Activated CD8-positive, alpha-beta memory T cell treated with anti-CD3 and anti-CD28 coated beads, Interleukin-2, amount 50 U/mL, for 24 hours (primary cell): ENCODE data around the gene PLAC1.

Experiments used
- DNase-seq: peaks from one replicate; pipeline ENCODE4 v3.0.0-alpha.2; 2020; ENCODE audit errors: extremely low read depth

The PLAC1 gene

DNA sequence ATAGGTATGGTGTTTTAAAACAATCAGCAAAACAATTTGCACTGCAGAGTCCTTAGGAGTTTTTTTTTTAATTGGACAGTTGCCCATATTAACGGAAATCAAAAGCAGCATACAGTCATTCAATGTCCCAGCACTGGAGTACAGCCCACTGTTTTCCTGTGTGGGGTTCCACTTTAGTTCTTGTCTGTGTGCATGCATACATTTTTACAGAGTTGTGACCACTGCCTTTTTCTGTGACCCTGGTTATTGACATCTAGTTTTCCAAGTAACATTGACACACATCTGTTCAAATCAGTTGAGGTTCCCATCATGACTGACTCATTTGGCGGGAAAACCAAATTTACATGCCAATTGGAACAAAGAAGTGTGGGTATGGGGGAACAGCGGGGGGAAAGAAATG is 115.0 kb downstream of the PLAC1 start:
- DNase-seq = no peak

DNA sequence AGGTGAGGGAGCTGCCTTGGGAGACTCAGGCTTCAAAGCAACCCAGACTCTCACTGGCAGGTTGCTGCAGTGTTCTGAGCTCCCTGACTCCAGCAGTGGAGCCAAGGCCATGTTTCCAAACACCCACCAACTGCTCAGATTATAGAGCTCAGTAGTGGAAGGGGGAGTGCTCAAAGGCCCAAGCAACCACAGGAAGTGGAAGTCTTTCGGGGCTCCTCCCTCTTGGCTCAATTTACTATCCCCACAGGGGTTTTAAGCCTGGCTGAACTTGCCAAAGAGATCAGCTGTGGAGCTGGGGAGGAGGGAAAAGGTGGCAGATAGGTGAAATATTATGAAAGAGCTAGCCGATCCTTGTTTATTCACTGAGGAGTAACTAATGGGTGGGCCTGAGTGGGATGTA is 115.8 kb downstream of the PLAC1 start:
- DNase-seq = no peak

DNA sequence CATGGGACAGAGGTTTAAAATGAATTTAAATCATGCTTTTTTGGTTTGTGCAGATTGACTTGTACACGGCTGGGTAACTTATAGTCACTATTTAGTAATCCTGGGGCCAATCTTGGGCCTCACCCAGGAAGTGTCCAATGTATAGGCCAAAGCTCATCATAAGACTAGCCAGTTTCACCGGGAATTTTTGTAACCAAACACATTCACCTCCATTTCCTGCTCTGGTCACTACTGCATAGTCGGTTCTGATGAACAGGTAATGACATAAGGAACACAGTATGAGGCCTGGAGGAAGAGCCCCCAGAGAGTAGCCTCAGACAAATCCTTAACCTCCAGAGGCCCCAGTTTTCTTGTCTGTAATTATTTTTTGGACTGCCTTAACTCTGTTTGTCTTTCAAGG is 116.4 kb downstream of the PLAC1 start:
- no peak for DNase-seq

DNA sequence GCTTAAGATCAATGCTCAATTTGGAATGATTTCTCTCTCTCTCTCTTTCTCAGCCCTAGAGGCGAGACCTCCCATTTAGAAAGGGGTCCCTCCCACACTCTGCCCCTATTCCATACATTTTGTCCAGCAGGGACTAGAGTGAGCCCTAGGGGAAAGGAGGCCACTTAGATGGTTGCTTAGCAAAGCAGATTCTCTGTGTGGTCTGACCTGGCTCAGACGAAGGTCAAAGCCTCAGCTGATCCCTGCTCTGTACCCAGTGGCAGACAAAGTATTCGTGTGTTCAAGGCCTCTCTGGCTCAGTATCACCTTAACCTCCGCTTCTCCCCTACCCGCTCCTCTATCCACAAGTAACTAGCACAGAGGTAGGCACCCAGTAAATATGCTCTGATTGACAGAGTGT is 120.0 kb downstream of the PLAC1 start:
- DNase-seq = no peak

DNA sequence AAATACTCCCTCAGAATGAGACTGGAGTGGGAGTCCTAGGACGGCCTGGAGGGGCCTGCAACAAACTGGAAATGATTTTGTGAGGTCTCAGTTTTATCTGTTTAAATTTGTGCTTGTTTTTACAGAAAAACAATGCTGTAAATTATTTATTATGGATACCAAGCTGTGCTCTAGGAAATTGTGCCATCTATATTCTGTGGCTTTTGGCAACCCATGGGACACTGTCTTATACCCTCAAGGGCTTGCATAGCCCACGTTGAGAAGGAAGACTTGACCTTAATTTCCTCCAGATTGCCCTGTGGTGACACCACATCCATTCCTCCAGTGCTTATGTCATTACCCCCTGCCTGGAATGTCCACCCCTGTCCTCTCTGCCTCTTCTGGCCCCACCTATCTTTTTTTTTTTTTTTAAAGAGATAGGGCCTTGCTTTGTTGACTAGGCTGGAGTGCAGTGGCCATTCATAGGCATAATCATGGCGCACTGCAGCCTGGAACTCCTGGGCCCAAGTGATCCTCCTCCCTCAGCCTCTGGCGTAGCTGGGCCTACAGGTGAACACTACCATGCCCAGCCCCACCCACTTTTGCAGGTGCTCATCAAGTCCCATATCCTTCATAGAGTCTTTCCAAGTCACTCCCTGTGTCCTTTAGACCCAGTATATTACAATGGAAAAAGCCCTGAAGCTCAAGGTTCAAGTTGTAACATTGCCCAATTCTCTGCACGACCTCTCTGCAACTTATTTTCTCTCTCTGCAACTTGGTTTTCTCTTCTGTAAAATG is 120.9 kb downstream of the PLAC1 start:
- no peak for DNase-seq

DNA sequence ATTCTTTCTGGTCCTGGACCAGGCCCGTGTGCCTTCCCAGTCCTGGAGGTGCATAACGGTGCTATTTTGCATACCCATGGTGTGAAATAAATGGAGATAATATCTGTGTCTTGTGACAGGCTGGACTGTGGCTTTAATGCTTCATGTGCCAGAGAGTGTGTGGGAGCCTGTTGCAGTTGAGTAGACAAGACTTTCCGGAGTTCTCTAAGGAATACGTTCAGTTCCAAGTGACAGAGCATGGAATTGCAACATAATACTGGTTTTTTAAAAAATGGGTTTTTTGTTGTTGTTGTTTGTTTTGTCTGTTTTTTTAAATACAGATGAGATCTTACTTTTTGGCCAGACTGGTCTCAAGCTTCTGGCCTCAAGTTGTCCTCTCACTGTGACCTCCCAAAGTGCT is 124.3 kb downstream of the PLAC1 start:
- no peak for DNase-seq

DNA sequence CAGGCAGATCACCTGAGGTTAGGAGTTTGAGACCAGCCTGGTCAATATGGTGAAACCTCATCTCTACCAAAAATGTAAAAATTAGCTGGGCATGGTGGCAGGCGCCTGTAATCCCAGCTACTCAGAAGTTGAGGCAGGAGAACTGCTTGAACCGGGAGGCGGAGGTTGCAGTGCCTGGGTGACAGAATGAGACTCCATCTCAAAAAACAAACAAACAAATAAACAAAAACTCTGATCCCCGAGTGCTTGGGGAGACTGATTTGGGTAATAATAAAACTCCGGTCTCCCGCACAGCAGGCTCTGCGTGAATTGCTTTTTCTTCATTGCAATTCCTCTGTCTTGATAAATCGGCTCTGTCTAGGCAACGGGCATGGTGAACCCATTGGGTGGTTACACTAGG is 124.9 kb downstream of the PLAC1 start:
- no peak for DNase-seq

DNA sequence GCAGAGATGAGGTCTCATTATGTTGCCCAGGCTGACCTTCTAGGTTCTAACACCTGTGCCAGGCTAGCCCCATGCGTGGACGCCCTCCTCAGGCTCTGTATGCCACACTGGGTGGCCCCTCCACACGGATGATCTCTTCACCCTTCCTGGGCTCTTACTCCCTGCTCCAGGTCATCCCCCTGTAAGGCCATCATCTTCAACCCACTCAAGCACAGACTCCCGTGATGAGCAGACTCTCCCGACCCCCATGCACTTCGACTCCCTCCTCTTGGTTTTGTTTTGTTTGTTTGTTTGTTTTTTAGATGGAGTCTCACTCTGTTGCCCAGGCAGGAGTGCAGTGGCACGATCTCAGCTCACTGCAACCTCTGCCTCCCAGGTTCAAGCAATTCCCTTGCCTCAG is 127.4 kb downstream of the PLAC1 start:
- DNase-seq = no peak

DNA sequence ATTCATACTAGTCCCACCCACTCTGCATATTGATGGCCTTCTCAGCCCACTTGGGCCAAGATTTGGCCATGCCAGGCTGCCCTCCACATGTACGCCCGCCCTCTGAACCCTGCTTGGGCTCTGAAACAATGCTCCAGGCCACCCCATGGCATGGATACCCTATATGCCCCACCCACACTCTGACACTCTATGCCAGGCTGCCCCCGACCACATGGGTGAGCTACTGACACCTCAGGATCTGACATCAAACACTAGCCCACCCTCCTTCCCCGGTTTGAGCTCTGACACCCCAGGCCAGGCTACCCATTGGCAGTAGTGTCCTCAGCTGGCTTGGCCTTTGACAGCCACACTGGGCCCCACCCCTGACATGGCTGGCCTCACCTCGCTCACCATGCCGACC is 128.8 kb downstream of the PLAC1 start:
- no peak for DNase-seq

DNA sequence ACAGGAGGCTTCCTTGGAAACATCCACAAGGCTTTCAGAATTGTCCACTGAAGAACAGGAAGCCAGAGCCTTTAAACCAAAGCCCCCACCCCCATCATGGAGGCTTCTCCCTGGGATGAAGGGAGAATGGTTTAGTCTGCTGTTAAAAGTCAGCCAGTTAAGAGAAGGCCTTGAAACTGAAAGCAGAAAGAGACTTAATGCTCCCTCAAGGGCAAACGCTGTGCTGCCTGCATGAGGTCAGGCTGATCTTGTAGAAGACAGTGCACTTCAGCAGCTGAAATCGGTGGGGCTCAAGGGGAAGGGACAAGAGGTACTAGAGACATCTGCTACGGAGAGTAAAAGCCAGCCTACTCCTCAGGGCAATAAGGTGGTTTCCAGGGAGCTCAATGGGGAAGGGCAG is 129.3 kb downstream of the PLAC1 start:
- no peak for DNase-seq

DNA sequence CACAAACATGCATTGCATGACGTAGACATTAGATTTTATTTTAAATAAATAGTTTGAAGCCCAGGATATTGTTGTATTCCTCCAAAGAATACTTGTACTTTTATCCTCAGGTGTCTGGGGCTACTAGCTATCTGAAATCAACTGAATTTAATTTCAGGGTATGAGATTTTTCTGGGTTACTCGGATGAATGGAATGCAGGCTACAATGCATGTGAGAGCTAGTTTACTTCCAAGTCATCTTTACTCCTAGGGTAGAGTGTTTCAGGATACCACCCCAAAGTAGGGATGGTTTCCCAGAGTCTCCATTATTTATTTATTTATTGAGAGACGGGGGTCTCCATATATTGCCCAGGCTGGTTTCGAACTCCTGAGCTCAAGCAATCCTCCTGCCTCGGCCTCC is 131.9 kb downstream of the PLAC1 start:
- no peak for DNase-seq

DNA sequence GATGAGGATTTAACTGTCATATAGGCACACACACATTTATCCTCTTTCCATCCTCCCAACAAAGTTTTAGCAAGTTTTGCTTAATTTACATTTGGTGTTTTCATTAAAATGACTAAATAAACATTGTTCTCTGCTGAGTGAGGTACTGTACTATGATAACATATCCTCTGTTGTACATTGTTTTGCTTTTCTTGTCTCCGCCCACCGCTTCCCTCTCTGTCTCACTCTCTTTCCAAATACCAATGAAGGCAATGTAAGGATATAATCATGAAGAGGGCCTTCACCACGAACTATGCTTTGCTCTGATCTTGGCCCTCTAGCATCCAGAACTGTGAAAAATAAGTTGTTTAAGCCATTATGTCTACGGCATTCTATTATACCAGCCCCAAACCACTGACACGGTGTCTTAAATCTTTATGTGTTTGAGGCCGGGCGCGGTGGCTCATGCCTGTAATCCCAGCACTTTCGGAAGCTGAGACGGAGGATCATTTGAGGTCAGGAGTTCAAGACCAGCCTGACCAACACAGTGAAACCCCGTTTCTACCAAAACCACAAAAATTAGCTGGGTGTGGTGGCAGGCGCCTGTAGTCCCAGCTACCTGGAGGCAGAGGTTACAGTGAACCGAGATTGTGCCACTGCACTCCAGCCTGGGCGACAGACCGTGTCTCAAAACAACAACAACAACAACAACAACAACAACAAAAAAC is 133.0 kb downstream of the PLAC1 start:
- no peak for DNase-seq

DNA sequence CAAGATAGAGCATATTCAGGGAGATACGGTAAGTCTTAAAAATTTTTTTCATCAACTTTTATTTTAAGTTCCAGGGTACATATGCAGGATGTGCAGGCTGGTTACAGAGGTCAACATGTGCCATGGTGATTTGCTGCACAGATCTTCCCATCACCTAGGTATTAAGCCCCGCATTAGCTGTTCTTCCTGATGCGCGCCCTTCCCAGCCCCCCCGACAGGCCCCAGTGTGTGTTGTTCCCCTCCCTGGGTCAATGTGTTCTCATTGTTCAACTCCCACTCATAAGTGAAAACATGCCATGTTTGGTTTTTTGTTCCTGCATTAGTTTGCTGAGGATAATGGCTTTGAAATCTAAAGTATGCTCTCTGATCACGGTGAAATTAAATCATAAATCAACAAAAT is 134.1 kb downstream of the PLAC1 start:
- no peak for DNase-seq

DNA sequence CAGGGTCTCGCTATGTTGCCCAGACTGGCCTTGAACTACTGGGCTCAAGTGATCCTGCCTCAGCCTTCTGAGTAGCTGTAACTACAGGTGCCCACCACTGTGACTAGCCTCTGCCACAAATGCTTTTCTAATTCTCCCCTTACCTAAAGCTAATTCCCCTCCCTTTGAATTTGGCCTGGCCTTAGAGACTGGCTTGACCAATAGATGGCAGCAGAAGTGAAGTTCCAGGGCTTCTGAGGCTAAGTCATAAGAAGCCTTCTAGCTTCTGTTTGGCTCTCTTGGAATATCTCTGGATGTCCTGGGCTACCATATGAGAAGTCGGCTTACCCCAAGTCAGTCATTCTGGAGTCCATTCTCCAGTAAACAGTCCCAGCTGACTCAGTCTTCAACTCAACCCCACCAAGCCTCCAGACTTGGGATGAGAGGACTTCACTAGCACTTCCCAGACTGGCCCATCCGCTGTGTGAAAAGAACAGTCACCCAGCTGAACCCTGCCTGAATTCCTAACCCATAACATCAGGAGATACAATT is 137.3 kb downstream of the PLAC1 start:
- no peak for DNase-seq
